ENCODE results near the gene SHCBP1L. TPM values are rescaled to one million over a fixed set of nuclear protein-coding genes. Genes with fewer than 3 reads are reported as not detected.
"Not testable (repeated sequence)": the region's sequence is repeated elsewhere in the genome, so short reads cannot be mapped to it uniquely, and the experiment has no call there.

Gene SHCBP1L
- total RNA-seq, 2 experiments from 2014 or later: not detected

GRCh38 chr1:182913401-182913800 lies 39.6 kb downstream of the SHCBP1L start:
- peaks cover 11% of the 10 kb centered on the region for H3K27me3 Mint-ChIP-seq (ENCODE audit: low read depth)
- no peaks in the 10 kb centered on the region for H3K4me1 Mint-ChIP-seq (ENCODE audit: low read depth)
- H3K9me3 Mint-ChIP-seq: peaks cover 4% of the 10 kb centered on the region
- peaks cover 2% of the 10 kb centered on the region for H3K36me3 Mint-ChIP-seq (ENCODE audit: low read depth)
- intact Hi-C loops (cut with micrococcal nuclease): no loop called here
- CTCF ChIA-PET: no interaction called here
- DNase-seq: no peak
- H3K4me3 Mint-ChIP-seq: no peak overlapping the region
- H3K27ac Mint-ChIP-seq: no peak overlapping the region

GRCh38 chr1:182910143-182910542 lies 42.8 kb downstream of the SHCBP1L start:
- Mint-ChIP-seq H3K27ac (no peak overlapping the region), H3K36me3 (ENCODE audit: low read depth) (peaks cover 2% of the 10 kb centered on the region), H3K9me3 (peaks cover 4% of the 10 kb centered on the region), H3K27me3 (ENCODE audit: low read depth) (peaks cover 5% of the 10 kb centered on the region), H3K4me1 (ENCODE audit: low read depth) (no peaks in the 10 kb centered on the region), H3K4me3 (no peak overlapping the region)
- CTCF ChIA-PET: interaction anchor here (0.6 to 1.3 kb wide), 3 partner anchors 17 to 540 kb away, joined by 3 to 4 read pairs (median 3); no protein-coding TSS in a partner anchor
- intact Hi-C loops (cut with micrococcal nuclease): no loop called here
- no peak for DNase-seq

GRCh38 chr1:182909578-182909977 lies 43.4 kb downstream of the SHCBP1L start:
- H3K36me3 Mint-ChIP-seq (ENCODE audit: low read depth): peaks cover 2% of the 10 kb centered on the region
- no peaks in the 10 kb centered on the region for H3K4me1 Mint-ChIP-seq (ENCODE audit: low read depth)
- peaks cover 5% of the 10 kb centered on the region for H3K27me3 Mint-ChIP-seq (ENCODE audit: low read depth)
- CTCF ChIA-PET: interaction anchor here (1.3 kb wide), 1 partner anchor 18 kb away, joined by 4 read pairs; no protein-coding TSS in a partner anchor
- no peak for DNase-seq
- intact Hi-C loops (cut with micrococcal nuclease): no loop called here
- no peak overlapping the region for H3K27ac Mint-ChIP-seq
- no peak overlapping the region for H3K4me3 Mint-ChIP-seq
- H3K9me3 Mint-ChIP-seq: peaks cover 4% of the 10 kb centered on the region

- CTCF ChIA-PET: no interaction called here
- H3K27ac Mint-ChIP-seq: no peak overlapping the region
- no peaks in the 10 kb centered on the region for H3K36me3 Mint-ChIP-seq (ENCODE audit: low read depth)
- H3K4me3 Mint-ChIP-seq: no peak overlapping the region
- H3K9me3 Mint-ChIP-seq: no peaks in the 10 kb centered on the region
- intact Hi-C loops (cut with micrococcal nuclease): no loop called here
- no peaks in the 10 kb centered on the region for H3K4me1 Mint-ChIP-seq (ENCODE audit: low read depth)
- no peaks in the 10 kb centered on the region for H3K27me3 Mint-ChIP-seq (ENCODE audit: low read depth)
- no peak for DNase-seq
Observed at GRCh38 chr1:182905321-182905720, 47.6 kb downstream of the SHCBP1L start.

DNA sequence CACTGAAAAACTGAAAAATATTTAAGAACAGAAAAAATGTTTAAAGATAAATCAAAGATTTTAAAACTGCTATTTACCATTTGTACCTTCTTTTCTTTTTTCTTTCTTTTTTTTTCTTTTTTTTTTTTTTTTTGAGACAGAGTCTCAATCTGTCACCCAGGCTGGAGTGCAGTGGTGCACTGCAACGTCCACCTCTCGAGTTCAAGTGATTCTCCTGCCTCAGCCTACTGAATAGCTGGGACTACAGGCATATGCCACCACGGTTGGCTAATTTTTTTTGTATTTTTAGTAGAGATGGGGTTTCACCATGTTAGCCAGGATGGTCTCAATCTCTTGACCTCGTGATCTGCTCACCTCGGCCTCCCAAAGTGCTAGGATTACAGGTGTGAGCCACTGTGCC lies 51.0 kb downstream of the SHCBP1L start:
- intact Hi-C loops (cut with micrococcal nuclease); CTCF ChIA-PET; H3K36me3 Mint-ChIP-seq (ENCODE audit: low read depth); H3K4me3 Mint-ChIP-seq; DNase-seq; H3K27me3 Mint-ChIP-seq (ENCODE audit: low read depth); H3K4me1 Mint-ChIP-seq (ENCODE audit: low read depth); H3K27ac Mint-ChIP-seq; H3K9me3 Mint-ChIP-seq: not testable (repeated sequence)

- Mint-ChIP-seq H3K27ac (no peak overlapping the region), H3K9me3 (peaks cover 3% of the 10 kb centered on the region), H3K4me3 (no peak overlapping the region), H3K4me1 (ENCODE audit: low read depth) (no peaks in the 10 kb centered on the region), H3K27me3 (ENCODE audit: low read depth) (peaks cover 3% of the 10 kb centered on the region), H3K36me3 (ENCODE audit: low read depth) (no peaks in the 10 kb centered on the region)
- no peak for DNase-seq
- CTCF ChIA-PET: no interaction called here
- intact Hi-C loops (cut with micrococcal nuclease): no loop called here
Observed at GRCh38 chr1:182897696-182898095, 55.3 kb downstream of the SHCBP1L start.

- CTCF ChIA-PET: interaction anchor here (0.6 kb wide), 1 partner anchor 22 kb away, joined by 3 read pairs; no protein-coding TSS in a partner anchor
- peaks cover 44% of the 10 kb centered on the region for H3K36me3 Mint-ChIP-seq (ENCODE audit: low read depth)
- no peak overlapping the region for H3K27ac Mint-ChIP-seq
- H3K27me3 Mint-ChIP-seq (ENCODE audit: low read depth): peaks cover 3% of the 10 kb centered on the region
- H3K9me3 Mint-ChIP-seq: peaks cover 3% of the 10 kb centered on the region
- H3K4me3 Mint-ChIP-seq: no peak overlapping the region
- intact Hi-C loops (cut with micrococcal nuclease): no loop called here
- H3K4me1 Mint-ChIP-seq (ENCODE audit: low read depth): peaks cover 14% of the 10 kb centered on the region
- DNase-seq: no peak
Observed at GRCh38 chr1:182890927-182891610, 61.9 kb downstream of the SHCBP1L start.

DNA sequence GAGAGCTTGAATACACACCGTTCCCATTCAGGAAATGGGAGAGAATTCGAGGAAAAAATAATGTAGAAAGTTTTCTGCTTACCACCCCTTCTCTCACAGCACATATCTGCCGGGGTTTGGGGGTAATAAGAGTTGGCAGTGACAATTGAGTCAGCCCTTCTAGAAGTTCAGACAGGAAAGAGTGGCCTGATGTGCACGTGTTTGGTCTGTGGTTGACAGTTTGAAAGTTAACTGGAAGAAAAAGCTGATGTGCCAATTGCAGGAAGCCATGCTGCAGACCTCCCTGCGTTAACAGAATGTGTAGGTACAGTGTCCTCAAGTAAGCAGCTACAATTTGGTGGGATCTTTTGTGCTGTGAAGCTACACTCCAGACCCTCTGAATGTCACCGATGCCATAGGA lies 63.0 kb downstream of the SHCBP1L start:
- no peaks in the 10 kb centered on the region for H3K9me3 Mint-ChIP-seq
- H3K36me3 Mint-ChIP-seq (ENCODE audit: low read depth): peaks cover 52% of the 10 kb centered on the region
- intact Hi-C loops (cut with micrococcal nuclease): no loop called here
- peaks cover 16% of the 10 kb centered on the region for H3K4me1 Mint-ChIP-seq (ENCODE audit: low read depth)
- no peak overlapping the region for H3K4me3 Mint-ChIP-seq
- H3K27me3 Mint-ChIP-seq (ENCODE audit: low read depth): peaks cover 3% of the 10 kb centered on the region
- DNase-seq: peak; percentile 42
- peak overlapping the region; percentile 31 for H3K27ac Mint-ChIP-seq
- CTCF ChIA-PET: interaction anchor here (0.6 to 1.3 kb wide), 2 partner anchors 14 to 23 kb away, joined by 3 to 4 read pairs; no protein-coding TSS in a partner anchor

DNA sequence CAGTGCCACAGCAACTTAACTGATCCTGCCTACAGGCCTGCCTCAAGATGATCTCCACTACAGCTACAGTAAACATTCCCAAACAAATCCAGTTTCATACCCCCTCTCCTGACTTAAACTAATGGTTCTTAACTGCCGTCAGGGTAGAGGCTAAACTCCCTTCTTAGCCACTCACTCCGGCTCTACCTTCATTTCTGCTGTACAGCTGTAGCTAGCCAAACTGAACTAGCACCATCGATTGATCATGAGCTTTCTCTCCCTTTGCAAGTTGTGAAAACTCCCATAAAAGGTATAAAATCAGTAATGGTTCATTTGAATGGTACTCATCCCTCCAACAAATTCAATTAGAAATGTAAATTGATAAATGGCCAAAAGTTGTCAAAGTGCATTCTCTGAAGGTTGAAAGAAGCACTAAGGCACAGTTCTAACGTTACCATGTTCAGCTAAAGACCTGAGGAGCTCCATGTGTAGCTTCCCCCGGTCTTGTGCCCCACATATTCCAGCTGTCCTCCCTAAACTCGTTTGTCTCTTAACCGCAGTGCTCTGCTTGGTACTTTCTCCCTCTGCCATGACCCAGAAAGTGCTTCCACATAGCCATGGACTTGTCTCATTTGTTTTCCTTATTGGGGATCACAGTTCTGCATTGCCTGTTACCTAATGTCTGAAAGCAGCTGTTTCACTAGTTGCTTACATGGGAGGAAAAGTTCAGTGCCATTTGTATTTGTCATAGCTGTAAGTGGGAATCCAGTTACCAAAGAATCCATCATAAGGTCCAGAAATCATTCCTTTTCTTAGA lies 64.0 kb downstream of the SHCBP1L start:
- Mint-ChIP-seq H3K9me3 (no peaks in the 10 kb centered on the region), H3K36me3 (ENCODE audit: low read depth) (peaks cover 59% of the 10 kb centered on the region), H3K4me1 (ENCODE audit: low read depth) (peaks cover 16% of the 10 kb centered on the region), H3K27ac (peak overlapping the region; percentile 27), H3K27me3 (ENCODE audit: low read depth) (no peaks in the 10 kb centered on the region), H3K4me3 (no peak overlapping the region)
- intact Hi-C loops (cut with micrococcal nuclease): no loop called here
- CTCF ChIA-PET: interaction anchor here (0.6 to 1.3 kb wide), 4 partner anchors 13 to 765 kb away, joined by 3 to 4 read pairs (median 3); no protein-coding TSS in a partner anchor
- DNase-seq: no peak

DNA sequence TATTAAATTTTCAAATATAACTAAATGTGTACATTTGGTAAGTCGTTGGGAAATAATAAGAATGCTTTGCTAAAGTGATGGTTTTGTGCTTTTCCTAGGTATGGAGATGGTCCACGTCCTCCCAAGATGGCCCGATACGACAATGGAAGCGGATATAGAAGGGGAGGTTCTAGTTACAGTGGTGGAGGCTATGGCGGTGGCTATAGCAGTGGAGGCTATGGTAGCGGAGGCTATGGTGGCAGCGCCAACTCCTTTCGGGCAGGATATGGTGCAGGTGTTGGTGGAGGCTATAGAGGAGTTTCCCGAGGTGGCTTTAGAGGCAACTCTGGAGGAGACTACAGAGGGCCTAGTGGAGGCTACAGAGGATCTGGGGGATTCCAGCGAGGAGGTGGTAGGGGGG lies 66.0 kb downstream of the SHCBP1L start:
- intact Hi-C loops (cut with micrococcal nuclease): no loop called here
- H3K27me3 Mint-ChIP-seq (ENCODE audit: low read depth): no peaks in the 10 kb centered on the region
- CTCF ChIA-PET: no interaction called here
- peaks cover 16% of the 10 kb centered on the region for H3K4me1 Mint-ChIP-seq (ENCODE audit: low read depth)
- no peak for DNase-seq
- H3K9me3 Mint-ChIP-seq: no peaks in the 10 kb centered on the region
- H3K36me3 Mint-ChIP-seq (ENCODE audit: low read depth): peaks cover 72% of the 10 kb centered on the region
- H3K4me3 Mint-ChIP-seq: no peak overlapping the region
- H3K27ac Mint-ChIP-seq: no peak overlapping the region

- Mint-ChIP-seq H3K4me3 (no peak overlapping the region), H3K27me3 (ENCODE audit: low read depth) (no peaks in the 10 kb centered on the region), H3K9me3 (no peaks in the 10 kb centered on the region), H3K4me1 (ENCODE audit: low read depth) (peaks cover 16% of the 10 kb centered on the region), H3K27ac (peak overlapping the region; percentile 42), H3K36me3 (ENCODE audit: low read depth) (peaks cover 81% of the 10 kb centered on the region)
- CTCF ChIA-PET: no interaction called here
- DNase-seq: no peak
- intact Hi-C loops (cut with micrococcal nuclease): no loop called here
Observed at GRCh38 chr1:182885591-182885990, 67.4 kb downstream of the SHCBP1L start.

- CTCF ChIA-PET: no interaction called here
- H3K27me3 Mint-ChIP-seq (ENCODE audit: low read depth): no peaks in the 10 kb centered on the region
- no peaks in the 10 kb centered on the region for H3K9me3 Mint-ChIP-seq
- intact Hi-C loops (cut with micrococcal nuclease): no loop called here
- peaks cover 80% of the 10 kb centered on the region for H3K36me3 Mint-ChIP-seq (ENCODE audit: low read depth)
- H3K4me3 Mint-ChIP-seq: no peak overlapping the region
- no peak for DNase-seq
- H3K4me1 Mint-ChIP-seq (ENCODE audit: low read depth): peaks cover 15% of the 10 kb centered on the region
- H3K27ac Mint-ChIP-seq: no peak overlapping the region
Observed at GRCh38 chr1:182884872-182885271, 68.1 kb downstream of the SHCBP1L start.
